ENCODE results near the gene ELMO1.

ELMO1 gene

GRCh38 chr7:37320140-37320847 is 128.4 kb downstream of the ELMO1 start:
- H3K4me3 Mint-ChIP-seq = no peak overlapping the region
- ATAC-seq = no peak
- H3K27me3 Mint-ChIP-seq = no peaks in the 10 kb centered on the region
- H3K27ac Mint-ChIP-seq = no peak overlapping the region
- DNase-seq = no peak
- no peaks in the 10 kb centered on the region for H3K9me3 Mint-ChIP-seq
- H3K4me1 Mint-ChIP-seq = peaks cover 13% of the 10 kb centered on the region

DNA sequence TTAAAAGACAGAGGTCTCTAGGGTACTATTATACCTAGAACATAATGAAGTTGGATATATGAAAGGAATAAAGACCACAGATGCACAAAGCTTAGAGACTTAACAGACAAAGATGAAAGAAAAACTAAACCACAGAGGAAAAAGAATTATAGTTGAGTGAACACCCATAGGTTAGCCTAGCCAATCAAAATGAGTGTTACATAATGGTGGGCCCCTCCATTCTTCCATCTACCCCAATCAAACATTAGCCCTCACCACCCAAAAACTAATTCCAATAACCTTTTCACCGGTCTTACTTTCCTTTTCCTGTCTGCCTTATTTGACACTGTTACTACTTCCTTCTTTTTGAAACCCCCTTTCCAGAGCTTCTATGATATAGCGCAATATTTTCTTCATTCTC is 130.1 kb downstream of the ELMO1 start:
- H3K4me3 Mint-ChIP-seq = no peak overlapping the region
- ATAC-seq = no peak
- DNase-seq = no peak
- H3K9me3 Mint-ChIP-seq = no peaks in the 10 kb centered on the region
- no peak overlapping the region for H3K27ac Mint-ChIP-seq
- H3K27me3 Mint-ChIP-seq = no peaks in the 10 kb centered on the region
- H3K4me1 Mint-ChIP-seq = peaks cover 18% of the 10 kb centered on the region

DNA sequence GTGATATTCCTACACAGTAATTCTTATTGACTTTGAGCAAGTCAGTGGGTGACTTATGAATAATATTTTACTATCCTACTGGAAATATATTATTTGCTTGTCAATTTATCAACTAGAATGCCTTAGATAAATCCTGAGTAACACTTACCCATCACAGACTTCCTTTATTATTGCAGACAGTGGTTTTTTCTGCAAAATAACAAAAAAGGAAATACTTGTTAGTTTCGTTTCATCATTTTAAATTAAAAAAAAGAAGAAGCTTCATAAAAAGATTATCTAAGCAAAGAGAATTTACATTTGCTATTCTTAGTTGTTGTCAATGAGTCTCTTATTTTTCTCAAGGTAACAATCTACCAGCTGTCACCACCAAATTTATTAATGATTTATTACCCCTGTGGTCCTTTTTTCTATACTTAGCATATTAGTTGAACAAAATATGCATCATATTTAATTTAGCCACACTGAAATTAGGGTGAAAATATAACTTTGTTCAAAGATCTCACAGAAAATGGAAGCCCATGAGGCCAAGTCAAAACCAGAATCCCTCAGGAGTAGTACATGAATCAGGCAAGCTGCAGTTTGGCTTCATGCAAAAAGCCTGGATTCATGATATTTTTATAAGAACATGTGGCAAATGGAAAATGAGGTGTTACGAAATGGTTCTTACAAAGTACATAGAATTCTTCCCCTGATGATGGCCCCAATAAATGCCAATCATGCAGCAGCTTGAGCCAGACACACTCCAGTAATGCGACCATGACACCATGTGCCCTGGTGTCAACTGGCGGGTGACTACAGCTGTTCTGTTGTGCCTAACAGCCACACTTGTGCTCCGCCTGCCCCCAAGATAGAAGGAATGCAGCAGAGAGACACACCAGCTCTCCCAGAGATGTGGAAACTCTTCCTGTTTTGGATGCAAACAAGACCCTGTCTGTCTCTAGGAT is 132.6 kb downstream of the ELMO1 start:
- ATAC-seq = no peak
- no peaks in the 10 kb centered on the region for H3K27me3 Mint-ChIP-seq
- H3K4me1 Mint-ChIP-seq = peaks cover 38% of the 10 kb centered on the region
- no peak overlapping the region for H3K4me3 Mint-ChIP-seq
- no peak for DNase-seq
- H3K9me3 Mint-ChIP-seq = no peaks in the 10 kb centered on the region
- H3K27ac Mint-ChIP-seq = no peak overlapping the region

- Mint-ChIP-seq H3K4me3 (no peak overlapping the region), H3K27ac (no peak overlapping the region), H3K9me3 (peaks cover 16 to 19% of the 10 kb centered on the region in 2 donors), H3K4me1 (peaks cover 65% of the 10 kb centered on the region), H3K27me3 (no peaks in the 10 kb centered on the region)
- DNase-seq (no peak), ATAC-seq (peak; percentile 72)
These were observed 136.1 kb downstream of the ELMO1 start for GRCh38 chr7:37312608-37313007.

DNA sequence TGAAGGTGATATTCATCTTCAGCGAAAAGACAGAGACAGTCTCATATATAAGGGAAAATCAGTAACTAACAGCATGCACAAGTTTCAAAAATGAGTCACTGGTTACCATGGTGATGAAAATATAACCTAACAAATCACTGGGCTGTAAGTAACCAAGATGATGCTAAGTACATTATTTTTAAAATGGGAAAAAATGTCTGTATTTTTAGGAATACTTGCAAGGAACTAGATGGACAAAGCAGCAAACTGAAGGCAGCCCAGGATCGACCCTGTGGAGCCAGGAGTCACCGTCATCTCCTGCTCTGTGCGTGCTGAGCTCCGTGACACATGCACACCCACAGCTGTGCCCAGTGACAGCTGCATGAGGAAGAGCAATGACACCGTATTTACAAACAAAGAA is 137.3 kb downstream of the ELMO1 start:
- Mint-ChIP-seq H3K9me3 (peaks cover 21 to 27% of the 10 kb centered on the region in 2 donors), H3K27ac (peak overlapping the region; percentile 67 to 71), H3K27me3 (no peaks in the 10 kb centered on the region), H3K4me3 (no peak overlapping the region), H3K4me1 (peaks cover 55% of the 10 kb centered on the region)
- ATAC-seq (peak; percentile 69), DNase-seq (no peak)

DNA sequence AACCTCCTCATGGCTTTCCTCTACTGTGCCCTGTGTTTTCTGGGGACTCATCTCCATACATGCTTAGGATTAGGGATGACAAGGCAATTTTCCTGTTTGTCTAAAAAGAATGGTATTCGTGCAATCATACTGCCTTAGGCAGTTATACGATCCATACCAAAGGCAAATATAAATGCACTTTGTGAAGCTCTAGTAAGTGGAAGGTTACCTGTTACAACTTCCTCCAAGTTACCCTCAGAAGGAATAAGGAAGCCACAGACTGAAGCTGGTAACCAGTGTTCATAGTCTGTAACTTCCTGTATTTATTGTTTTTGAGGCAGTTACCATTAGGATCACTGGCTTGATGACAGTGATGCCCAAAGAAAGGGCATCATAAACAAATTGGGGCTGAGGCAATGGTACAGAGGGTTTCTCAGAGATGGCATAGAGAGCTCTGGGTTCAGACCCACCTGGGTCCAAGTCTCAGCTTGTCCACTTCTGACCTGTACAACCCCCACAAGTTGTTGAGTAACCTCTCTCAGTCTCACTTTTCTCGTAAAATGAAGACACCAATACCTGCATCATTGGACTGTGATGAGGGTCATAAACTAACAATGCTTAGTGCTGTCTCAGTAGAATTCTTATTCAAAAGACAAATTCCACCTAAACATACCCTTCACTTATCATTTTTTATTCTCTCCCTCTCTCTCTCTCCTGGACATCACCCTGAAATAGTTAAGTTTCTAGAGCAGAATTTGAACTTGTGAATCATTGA is 138.2 kb downstream of the ELMO1 start:
- peak; percentile 70 for ATAC-seq
- Mint-ChIP-seq H3K27me3 (no peaks in the 10 kb centered on the region), H3K4me1 (peaks cover 52% of the 10 kb centered on the region)

DNA sequence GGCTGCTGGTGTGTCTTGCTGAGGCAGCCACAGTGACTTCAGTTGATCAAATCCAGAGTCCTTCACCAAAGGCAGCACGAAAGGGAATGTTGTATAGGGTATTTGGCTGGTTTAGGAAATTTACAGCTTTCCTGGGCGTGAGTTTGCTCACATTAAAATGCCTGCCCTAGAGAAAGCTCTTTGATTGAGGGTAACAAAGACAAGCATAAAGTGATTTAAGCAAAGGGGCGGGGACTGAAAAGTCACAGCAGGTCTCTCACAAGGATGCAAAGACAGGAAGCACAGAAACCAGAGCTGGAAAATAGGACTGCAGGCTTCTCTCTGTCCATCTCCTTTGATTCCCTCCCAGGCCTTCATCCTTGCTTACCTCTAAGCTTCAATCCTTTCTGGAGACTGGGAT is 139.2 kb downstream of the ELMO1 start:
- ATAC-seq (no peak), DNase-seq (no peak)
- H3K9me3 Mint-ChIP-seq = peaks cover 21 to 27% of the 10 kb centered on the region in 2 donors
- H3K4me1 Mint-ChIP-seq = peaks cover 52% of the 10 kb centered on the region
- no peak overlapping the region for H3K4me3 Mint-ChIP-seq
- no peaks in the 10 kb centered on the region for H3K27me3 Mint-ChIP-seq
- peak overlapping the region; percentile 63 to 94 for H3K27ac Mint-ChIP-seq

More for the DNA sequence above, 138.2 kb downstream of the ELMO1 start:
- Mint-ChIP-seq H3K9me3 (peaks cover 21 to 27% of the 10 kb centered on the region in 2 donors), H3K4me3 (no peak overlapping the region), H3K27ac (peak overlapping the region; percentile 67 to 71)
- DNase-seq = no peak

DNA sequence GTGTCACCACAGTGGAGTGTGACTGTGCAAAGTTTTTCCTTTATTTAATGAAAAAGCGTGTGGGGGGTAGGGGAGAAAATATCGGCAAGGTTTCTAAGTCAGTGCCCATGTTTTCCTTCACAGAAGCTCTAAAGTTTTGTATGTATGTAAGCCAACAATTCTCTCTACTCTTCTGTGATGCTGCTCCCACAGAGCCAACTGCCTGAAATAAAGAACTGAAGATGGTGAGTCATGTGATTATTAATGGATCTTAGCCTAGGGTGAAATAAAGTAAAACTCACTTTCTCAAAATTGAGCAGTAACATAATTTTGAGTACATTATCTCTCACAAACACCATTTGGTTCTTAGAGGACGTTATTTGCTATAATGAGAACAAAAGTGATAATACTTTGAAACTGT is 143.7 kb downstream of the ELMO1 start:
- H3K27me3 Mint-ChIP-seq = no peaks in the 10 kb centered on the region
- no peak overlapping the region for H3K4me3 Mint-ChIP-seq
- H3K4me1 Mint-ChIP-seq = peaks cover 24% of the 10 kb centered on the region
- peaks cover 25 to 27% of the 10 kb centered on the region in 2 donors for H3K9me3 Mint-ChIP-seq
- DNase-seq = no peak
- H3K27ac Mint-ChIP-seq = no peak overlapping the region
- no peak for ATAC-seq

- no peaks in the 10 kb centered on the region for H3K27me3 Mint-ChIP-seq
- H3K4me3 Mint-ChIP-seq = no peak overlapping the region
- H3K27ac Mint-ChIP-seq = peak overlapping the region in 1 of 2 donors; percentile 42
- H3K4me1 Mint-ChIP-seq = no peaks in the 10 kb centered on the region
- peaks cover 0 to 5% of the 10 kb centered on the region in 2 donors for H3K9me3 Mint-ChIP-seq
- DNase-seq (no peak), ATAC-seq (no peak)
These were observed 151.1 kb downstream of the ELMO1 start for GRCh38 chr7:37297546-37297945.

- H3K27me3 Mint-ChIP-seq = no peaks in the 10 kb centered on the region
- no peak overlapping the region for H3K4me3 Mint-ChIP-seq
- H3K9me3 Mint-ChIP-seq = no peaks in the 10 kb centered on the region
- DNase-seq = no peak
- H3K4me1 Mint-ChIP-seq = no peaks in the 10 kb centered on the region
- ATAC-seq = no peak
- no peak overlapping the region for H3K27ac Mint-ChIP-seq
These were observed 153.3 kb downstream of the ELMO1 start for GRCh38 chr7:37295401-37295800.

DNA sequence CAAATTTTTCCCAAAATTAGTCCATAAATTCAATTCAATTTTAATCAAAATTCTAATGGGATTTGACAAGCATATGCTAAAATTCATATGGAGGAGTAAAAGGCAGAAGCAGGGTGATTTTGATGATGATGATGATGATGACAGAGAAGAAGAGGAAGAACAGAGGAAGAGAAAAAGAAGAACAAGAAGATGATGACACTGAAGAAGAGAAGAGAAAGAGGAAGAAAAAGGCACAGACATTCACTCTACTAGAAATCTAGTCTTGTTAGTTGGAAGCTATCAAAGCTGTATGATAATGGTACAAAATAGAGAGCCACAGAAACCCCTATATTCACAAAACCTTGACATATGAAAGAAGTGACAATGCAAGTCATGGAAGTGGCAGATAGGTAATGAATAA is 157.9 kb downstream of the ELMO1 start:
- Mint-ChIP-seq H3K27me3 (no peaks in the 10 kb centered on the region), H3K9me3 (no peaks in the 10 kb centered on the region), H3K4me3 (no peak overlapping the region), H3K27ac (no peak overlapping the region), H3K4me1 (peaks cover 13% of the 10 kb centered on the region)
- DNase-seq (no peak), ATAC-seq (no peak)

GRCh38 chr7:37289781-37290180 is 158.9 kb downstream of the ELMO1 start:
- Mint-ChIP-seq H3K4me1 (peaks cover 23% of the 10 kb centered on the region), H3K9me3 (no peaks in the 10 kb centered on the region), H3K27me3 (no peaks in the 10 kb centered on the region), H3K4me3 (no peak overlapping the region), H3K27ac (no peak overlapping the region)
- no peak for DNase-seq
- ATAC-seq = no peak

GRCh38 chr7:37289367-37289766 is 159.3 kb downstream of the ELMO1 start:
- DNase-seq (no peak), ATAC-seq (no peak)
- Mint-ChIP-seq H3K27me3 (no peaks in the 10 kb centered on the region), H3K27ac (no peak overlapping the region), H3K4me1 (peaks cover 25% of the 10 kb centered on the region), H3K9me3 (no peaks in the 10 kb centered on the region), H3K4me3 (no peak overlapping the region)

GRCh38 chr7:37287131-37287855 is 161.4 kb downstream of the ELMO1 start:
- Mint-ChIP-seq H3K4me1 (peaks cover 26% of the 10 kb centered on the region), H3K27me3 (no peaks in the 10 kb centered on the region), H3K9me3 (no peaks in the 10 kb centered on the region), H3K4me3 (no peak overlapping the region), H3K27ac (peak overlapping the region in 1 of 2 donors; percentile 49)
- ATAC-seq (no peak), DNase-seq (no peak)

- H3K27ac Mint-ChIP-seq = no peak overlapping the region
- ATAC-seq (no peak), DNase-seq (no peak)
- H3K27me3 Mint-ChIP-seq = no peaks in the 10 kb centered on the region
- H3K9me3 Mint-ChIP-seq = no peaks in the 10 kb centered on the region
- peaks cover 30% of the 10 kb centered on the region for H3K4me1 Mint-ChIP-seq
- H3K4me3 Mint-ChIP-seq = no peak overlapping the region
These were observed 162.2 kb downstream of the ELMO1 start for GRCh38 chr7:37286454-37286832.

Measured in stimulated activated naive CD8-positive, alpha-beta T cell treated with anti-CD3 and anti-CD28 coated beads, Interleukin-15, amount 100 ng/mL, for 72 hours (primary cell).